Osteoblast (primary cell): ENCODE results near the gene AJAP1. TPM values are rescaled to one million over a fixed set of nuclear protein-coding genes. Genes with fewer than 3 reads are reported as not detected.

Source experiments
- DNase-seq: peaks from one replicate; pipeline ENCODE4 v3.0.0; 2011; ENCODE audit warnings: low spot score, mixed read lengths; ENCODE audit not compliant: insufficient read length; ENCODE audit errors: missing footprints
- H2AFZ ChIP-seq: 2 replicates; pipeline ENCODE4 v1.6.0; 2011; ENCODE audit warnings: mild to moderate bottlenecking, low read length
- H3K27ac ChIP-seq: 2 replicates; pipeline ENCODE4 v1.5.1; 2011; ENCODE audit warnings: mild to moderate bottlenecking, low read depth, low read length, moderate library complexity
- H3K27me3 ChIP-seq: 2 replicates; pipeline ENCODE4 v1.6.0; 2012; ENCODE audit warnings: mild to moderate bottlenecking, control low read depth, inconsistent platforms, low read length, moderate library complexity; ENCODE audit not compliant: insufficient read depth
- H3K36me3 ChIP-seq: 2 replicates; pipeline ENCODE4 v1.5.1; 2011; ENCODE audit warnings: mild to moderate bottlenecking, low read length, control low read depth, moderate library complexity; ENCODE audit not compliant: insufficient read depth
- H3K4me1 ChIP-seq: 2 replicates; pipeline ENCODE4 v1.5.1; 2011; ENCODE audit warnings: mild to moderate bottlenecking, low read length, control low read depth, moderate library complexity; ENCODE audit not compliant: insufficient read depth
- H3K4me2 ChIP-seq: 2 replicates; pipeline ENCODE4 v1.6.0; 2011; ENCODE audit warnings: mild to moderate bottlenecking, low read length; ENCODE audit not compliant: insufficient read depth
- H3K4me3 ChIP-seq: fragments of 200-600 bp; sonication (generic); 3 replicates; pipeline ENCODE4 v1.5.1; 2012; ENCODE audit warnings: mild to moderate bottlenecking, low read length, inconsistent platforms; ENCODE audit not compliant: insufficient read depth
- H3K79me2 ChIP-seq: 2 replicates; pipeline ENCODE4 v1.6.0; 2012; ENCODE audit warnings: mild to moderate bottlenecking, low read length, control low read depth, inconsistent platforms; ENCODE audit not compliant: insufficient read depth
- H3K9me3 ChIP-seq: 2 replicates; pipeline ENCODE4 v1.5.1; 2011; ENCODE audit warnings: low read depth, low read length, control low read depth
- H4K20me1 ChIP-seq: 2 replicates; pipeline ENCODE4 v1.6.0; 2012; ENCODE audit warnings: mild to moderate bottlenecking, low read length, control low read depth; ENCODE audit not compliant: insufficient read depth
- CTCF ChIP-seq: IDR thresholded peaks from 2 replicates; pipeline ENCODE4 v1.5.1; 2011; ENCODE audit warnings: mild to moderate bottlenecking, low read depth, low read length, moderate library complexity; ENCODE audit errors: extremely low read depth
- total RNA-seq: library from RNA; depleted of rRNA; stranded (reverse); fragments of >200 nt; gene quantifications from 2 replicates; pipeline ENCODE4 v1.2.3, GENCODE V29; 2012

AJAP1 gene
- total RNA-seq, 1 donor, result 1.1 TPM

- Histone ChIP-seq H3K27me3 (no peaks in the 10 kb centered on the region), H3K4me3 (no peak overlapping the region), H3K27ac (no peak overlapping the region), H2AFZ (no peak overlapping the region), H3K9me3 (no peaks in the 10 kb centered on the region), H3K79me2 (no peaks in the 10 kb centered on the region), H3K4me1 (no peaks in the 10 kb centered on the region), H3K4me2 (no peak overlapping the region), H4K20me1 (no peaks in the 10 kb centered on the region), H3K36me3 (no peaks in the 10 kb centered on the region)
- no peak for TF ChIP-seq CTCF
- DNase-seq, result peak; percentile 37
Observed at GRCh38 chr1:4674117-4674516, 19.7 kb downstream of the AJAP1 start.

- no peak overlapping the region for H3K4me3 ChIP-seq
- H4K20me1 ChIP-seq, result no peaks in the 10 kb centered on the region
- no peaks in the 10 kb centered on the region for H3K36me3 ChIP-seq
- H3K4me2 ChIP-seq, result no peak overlapping the region
- H3K4me1 ChIP-seq, result no peaks in the 10 kb centered on the region
- no peaks in the 10 kb centered on the region for H3K9me3 ChIP-seq
- no peak for TF ChIP-seq CTCF
- no peak overlapping the region for H3K27ac ChIP-seq
- no peaks in the 10 kb centered on the region for H3K79me2 ChIP-seq
- DNase-seq, result no peak
- no peaks in the 10 kb centered on the region for H3K27me3 ChIP-seq
- no peak overlapping the region for H2AFZ ChIP-seq
Observed at GRCh38 chr1:4674676-4675075, 20.3 kb downstream of the AJAP1 start.

GRCh38 chr1:4675454-4676186, 21.2 kb downstream of the AJAP1 start:
- Histone ChIP-seq H4K20me1 (no peaks in the 10 kb centered on the region), H2AFZ (no peak overlapping the region), H3K79me2 (no peaks in the 10 kb centered on the region), H3K9me3 (no peaks in the 10 kb centered on the region), H3K27me3 (no peaks in the 10 kb centered on the region), H3K27ac (no peak overlapping the region), H3K4me3 (no peak overlapping the region), H3K4me1 (no peaks in the 10 kb centered on the region), H3K4me2 (no peak overlapping the region), H3K36me3 (no peaks in the 10 kb centered on the region)
- peak; percentile 43 for DNase-seq
- TF ChIP-seq CTCF, result no peak

GRCh38 chr1:4676253-4676652, 21.8 kb downstream of the AJAP1 start:
- Histone ChIP-seq H3K9me3 (no peaks in the 10 kb centered on the region), H3K79me2 (no peaks in the 10 kb centered on the region)

More at GRCh38 chr1:4676253-4676652, 21.8 kb downstream of the AJAP1 start:
- H3K4me2 ChIP-seq, result no peak overlapping the region
- H3K4me3 ChIP-seq, result no peak overlapping the region
- no peaks in the 10 kb centered on the region for H4K20me1 ChIP-seq
- no peaks in the 10 kb centered on the region for H3K36me3 ChIP-seq
- TF ChIP-seq CTCF, result no peak
- H2AFZ ChIP-seq, result no peak overlapping the region
- no peaks in the 10 kb centered on the region for H3K4me1 ChIP-seq
- H3K27ac ChIP-seq, result no peak overlapping the region
- H3K27me3 ChIP-seq, result no peaks in the 10 kb centered on the region
- DNase-seq, result peak; percentile 14
